ENCODE results near the gene NEUROG1. TPM values are rescaled to one million over a fixed set of nuclear protein-coding genes. Genes with fewer than 3 reads are reported as not detected.

Gene NEUROG1
- total and polyA plus RNA-seq, 10 of the 15 experiments (the other 5 are each of a cell fraction or from before 2014, with no cell fraction given), result not detected

- SMC1A ChIA-PET (ENCODE audit: uncharacterized antibody, unreplicated experiment), result interaction anchor here (1.0 kb wide), 1 partner anchor 39 kb away, joined by 3 read pairs; no protein-coding TSS in a partner anchor
- Histone ChIP-seq H3K79me2 (ENCODE audit: control insufficient read depth, insufficient read depth, low read length) (no peaks in the 10 kb centered on the region), H3K4me2 (ENCODE audit: control insufficient read depth, insufficient read depth) (no peak overlapping the region), H3K36me3 (ENCODE audit: control insufficient read depth in 2 of 2, insufficient read depth in 2 of 2, low read length in 1 of 2) (no peaks in the 10 kb centered on the region), H3K9ac (ENCODE audit: control insufficient read depth, insufficient read depth, low read length) (no peak overlapping the region), H2AFZ (ENCODE audit: control insufficient read depth, low read depth, low read length) (no peak overlapping the region), H3K27ac (ENCODE audit: control insufficient read depth, insufficient read depth) (no peak overlapping the region), H3K4me1 (ENCODE audit: control insufficient read depth, insufficient read depth, low read length) (no peaks in the 10 kb centered on the region), H3K9me3 (replicated peaks; ENCODE audit: control insufficient read depth, insufficient read depth, low read length) (no peaks in the 10 kb centered on the region), H4K20me1 (ENCODE audit: control insufficient read depth, insufficient read depth) (no peaks in the 10 kb centered on the region), H3K4me3 (no peak overlapping the region), H3K27me3 (replicated peaks in 1 of 2; ENCODE audit: control insufficient read depth in 2 of 2, insufficient read depth in 2 of 2, low read length in 1 of 2) (peaks cover 2 to 5% of the 10 kb centered on the region in 2 experiments)
- intact Hi-C loops (cut with micrococcal nuclease; ENCODE audit: unreplicated experiment) (no loop called here), in situ Hi-C loops (cut with MboI) (no loop called here)
- FAIRE-seq, result no peak
- no peak for DNase-seq (ENCODE audit: low read depth, low spot score)
- POLR2A ChIA-PET, result no interaction called here
- TF ChIP-seq HDAC6 (IDR thresholded peaks at IDR 0.05; ENCODE audit: unreplicated experiment), result no peak
- no peak for TF ChIP-seq NBN (IDR thresholded peaks at IDR 0.05)
- TF ChIP-seq CREM (IDR thresholded peaks at IDR 0.05; ENCODE audit: low read depth), result no peak
- TF ChIP-seq NFIC (IDR thresholded peaks at IDR 0.05; ENCODE audit: low read depth, low read length), result no peak
- no peak for TF ChIP-seq NKRF (conservative IDR thresholded peaks at IDR 0.05)
- TF ChIP-seq ZSCAN29 (IDR thresholded peaks at IDR 0.05), result no peak
- no peak for TF ChIP-seq ZBTB11 (CRISPR knock-in tag; IDR thresholded peaks at IDR 0.05)
- TF ChIP-seq SREBF2 (IDR thresholded peaks at IDR 0.05; ENCODE audit: low read length), result no peak
- no peak for TF ChIP-seq POLR2A (IDR thresholded peaks at IDR 0.05; ENCODE audit: low read depth, low read length)
- WGBS (ENCODE audit: insufficient coverage, insufficient replicate concordance, low lambda C conversion rate, missing lambda C conversion rate), result 80% methylated on average over 2 of the region's 2 CpGs
- no TSS peak for BruUV-seq (replicated peaks)
- CTCF ChIA-PET, result interaction anchor here (1.5 kb wide), 1 partner anchor 18 kb away, joined by 5 read pairs; no protein-coding TSS in a partner anchor
- no peak for ATAC-seq
- RAD21 ChIA-PET (ENCODE audit: unreplicated experiment), result no interaction called here
These were observed 48.5 kb upstream of the NEUROG1 start for GRCh38 chr5:135584276-135584675.

Data from GM12878 (cell line).